ENCODE data around the gene SRC. TPM values are rescaled to one million over a fixed set of nuclear protein-coding genes. Genes with fewer than 3 reads are reported as not detected.

SRC gene
- total and polyA plus RNA-seq, 2 experiments from 2014 or later, result 26.2 to 34.3 TPM

- Histone ChIP-seq H3K36me3 (no peaks in the 10 kb centered on the region), H3K4me3 (no peak overlapping the region), H3K9me3 (ENCODE audit: low read depth) (no peaks in the 10 kb centered on the region), H3K27ac (no peak overlapping the region), H3K4me1 (ENCODE audit: low read depth) (no peaks in the 10 kb centered on the region), H3K27me3 (no peaks in the 10 kb centered on the region)
- no peak for DNase-seq (ENCODE audit: low read depth in 1 of 2, low spot score in 1 of 2)
- TF ChIP-seq CTCF (IDR thresholded peaks at IDR 0.05; ENCODE audit: low read depth, low read length), result no peak
Measured at GRCh38 chr20:37353285-37353849, 7.4 kb downstream of the SRC start.

- Histone ChIP-seq H3K36me3 (no peaks in the 10 kb centered on the region), H3K4me3 (no peak overlapping the region), H3K9me3 (ENCODE audit: low read depth) (no peaks in the 10 kb centered on the region), H3K4me1 (ENCODE audit: low read depth) (no peaks in the 10 kb centered on the region), H3K27me3 (no peaks in the 10 kb centered on the region), H3K27ac (no peak overlapping the region)
- no peak for DNase-seq (ENCODE audit: low read depth in 1 of 2, low spot score in 1 of 2)
- TF ChIP-seq CTCF (IDR thresholded peaks at IDR 0.05; ENCODE audit: low read depth, low read length), result no peak
Measured at GRCh38 chr20:37354210-37355195, 8.6 kb downstream of the SRC start.

GRCh38 chr20:37355252-37356180 is 9.6 kb downstream of the SRC start:
- H3K9me3 ChIP-seq (ENCODE audit: low read depth), result no peaks in the 10 kb centered on the region
- TF ChIP-seq CTCF (IDR thresholded peaks at IDR 0.05; ENCODE audit: low read depth, low read length), result no peak
- H3K4me3 ChIP-seq, result no peak overlapping the region
- DNase-seq (ENCODE audit: low read depth in 1 of 2, low spot score in 1 of 2), result no peak
- H3K36me3 ChIP-seq, result no peaks in the 10 kb centered on the region
- H3K27ac ChIP-seq, result no peak overlapping the region
- no peaks in the 10 kb centered on the region for H3K27me3 ChIP-seq
- H3K4me1 ChIP-seq (ENCODE audit: low read depth), result no peaks in the 10 kb centered on the region

DNA sequence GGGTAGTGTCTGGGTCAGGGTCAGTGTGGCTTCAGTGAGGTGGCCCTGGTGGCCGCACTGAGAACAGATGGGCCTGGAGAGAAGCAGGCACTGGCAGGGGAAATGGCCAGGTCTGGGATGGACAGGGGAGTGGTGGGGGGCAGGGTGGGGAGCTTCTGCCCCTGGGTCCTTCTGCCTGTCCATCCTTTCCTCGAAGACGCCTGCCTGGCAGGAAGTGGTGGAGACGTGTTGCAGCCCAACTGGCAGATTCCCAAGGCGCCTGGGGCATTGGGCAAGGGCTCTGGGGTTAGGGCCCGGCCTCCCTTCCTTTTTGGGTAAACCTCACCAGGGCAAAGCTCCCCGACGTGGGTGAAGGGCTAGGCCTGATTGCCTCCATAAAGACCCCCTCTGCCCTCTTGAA is 10.4 kb downstream of the SRC start:
- TF ChIP-seq CTCF (IDR thresholded peaks at IDR 0.05; ENCODE audit: low read depth, low read length), result no peak
- H3K4me3 ChIP-seq, result no peak overlapping the region
- H3K27me3 ChIP-seq, result no peaks in the 10 kb centered on the region
- no peaks in the 10 kb centered on the region for H3K4me1 ChIP-seq (ENCODE audit: low read depth)
- H3K9me3 ChIP-seq (ENCODE audit: low read depth), result no peaks in the 10 kb centered on the region
- DNase-seq (ENCODE audit: low read depth in 1 of 2, low spot score in 1 of 2), result peak in 1 of 2 donors; percentile 66
- H3K36me3 ChIP-seq, result no peaks in the 10 kb centered on the region
- no peak overlapping the region for H3K27ac ChIP-seq

- no peak for TF ChIP-seq CTCF (IDR thresholded peaks at IDR 0.05; ENCODE audit: low read depth, low read length)
- Histone ChIP-seq H3K27ac (no peak overlapping the region), H3K4me3 (no peak overlapping the region), H3K36me3 (no peaks in the 10 kb centered on the region), H3K4me1 (ENCODE audit: low read depth) (no peaks in the 10 kb centered on the region), H3K27me3 (no peaks in the 10 kb centered on the region), H3K9me3 (ENCODE audit: low read depth) (no peaks in the 10 kb centered on the region)
- DNase-seq (ENCODE audit: low read depth in 1 of 2, low spot score in 1 of 2), result no peak
Measured at GRCh38 chr20:37356961-37357371, 11.0 kb downstream of the SRC start.
